ENCODE measurements around the gene MED6. TPM values are rescaled to one million over a fixed set of nuclear protein-coding genes. Genes with fewer than 3 reads are reported as not detected.

Gene MED6
- total RNA-seq, 1 donor from 2014 or later: 31.2 TPM

- no peaks in the 10 kb centered on the region for H3K4me1 ChIP-seq
- H3K4me3 ChIP-seq: no peak overlapping the region
- intact Hi-C loops (cut with DNase I): no loop called here
- TF ChIP-seq, protein P1, sequence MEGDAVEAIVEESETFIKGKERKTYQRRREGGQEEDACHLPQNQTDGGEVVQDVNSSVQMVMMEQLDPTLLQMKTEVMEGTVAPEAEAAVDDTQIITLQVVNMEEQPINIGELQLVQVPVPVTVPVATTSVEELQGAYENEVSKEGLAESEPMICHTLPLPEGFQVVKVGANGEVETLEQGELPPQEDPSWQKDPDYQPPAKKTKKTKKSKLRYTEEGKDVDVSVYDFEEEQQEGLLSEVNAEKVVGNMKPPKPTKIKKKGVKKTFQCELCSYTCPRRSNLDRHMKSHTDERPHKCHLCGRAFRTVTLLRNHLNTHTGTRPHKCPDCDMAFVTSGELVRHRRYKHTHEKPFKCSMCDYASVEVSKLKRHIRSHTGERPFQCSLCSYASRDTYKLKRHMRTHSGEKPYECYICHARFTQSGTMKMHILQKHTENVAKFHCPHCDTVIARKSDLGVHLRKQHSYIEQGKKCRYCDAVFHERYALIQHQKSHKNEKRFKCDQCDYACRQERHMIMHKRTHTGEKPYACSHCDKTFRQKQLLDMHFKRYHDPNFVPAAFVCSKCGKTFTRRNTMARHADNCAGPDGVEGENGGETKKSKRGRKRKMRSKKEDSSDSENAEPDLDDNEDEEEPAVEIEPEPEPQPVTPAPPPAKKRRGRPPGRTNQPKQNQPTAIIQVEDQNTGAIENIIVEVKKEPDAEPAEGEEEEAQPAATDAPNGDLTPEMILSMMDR (IDR thresholded peaks at IDR 0.05): no peak
- H3K9me3 ChIP-seq: no peaks in the 10 kb centered on the region
- no peaks in the 10 kb centered on the region for H3K27me3 ChIP-seq
- no peaks in the 10 kb centered on the region for H3K36me3 ChIP-seq
- DNase-seq (no peak), ATAC-seq (no peak)
- H3K27ac ChIP-seq: no peak overlapping the region
Measured at GRCh38 chr14:70618314-70618713, 17.9 kb upstream of the MED6 start.

DNA sequence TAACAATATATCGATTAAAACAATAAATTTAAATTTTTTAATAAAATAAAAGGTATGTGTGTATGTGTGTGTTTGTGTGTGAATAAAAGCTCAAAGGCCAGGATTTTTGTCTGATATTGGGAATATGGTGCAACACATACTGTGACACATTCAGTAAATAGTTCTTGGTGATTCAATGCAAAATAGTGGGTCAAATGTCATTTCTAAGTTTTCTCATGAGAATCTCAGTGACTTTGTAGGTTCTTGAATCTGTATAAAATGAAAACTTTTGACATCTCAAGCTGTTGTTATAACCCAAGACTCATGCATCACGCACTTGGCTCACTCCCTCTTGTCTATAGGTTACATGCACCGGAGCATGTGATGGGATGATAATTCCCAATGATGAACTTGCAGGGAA is 16.2 kb upstream of the MED6 start:
- no peaks in the 10 kb centered on the region for H3K9me3 ChIP-seq
- no peaks in the 10 kb centered on the region for H3K4me1 ChIP-seq
- H3K27me3 ChIP-seq: no peaks in the 10 kb centered on the region
- intact Hi-C loops (cut with DNase I): no loop called here
- H3K4me3 ChIP-seq: no peak overlapping the region
- no peak for ATAC-seq
- H3K27ac ChIP-seq: no peak overlapping the region
- TF ChIP-seq, protein P1 (IDR thresholded peaks at IDR 0.05): no peak
- no peak for DNase-seq
- H3K36me3 ChIP-seq: no peaks in the 10 kb centered on the region

- Histone ChIP-seq H3K27ac (no peak overlapping the region), H3K9me3 (no peaks in the 10 kb centered on the region), H3K27me3 (peaks cover 6% of the 10 kb centered on the region), H3K36me3 (no peaks in the 10 kb centered on the region), H3K4me3 (no peak overlapping the region), H3K4me1 (no peaks in the 10 kb centered on the region)
- no peak for DNase-seq
- ATAC-seq: no peak
- TF ChIP-seq, protein P1 (IDR thresholded peaks at IDR 0.05): no peak
- intact Hi-C loops (cut with DNase I): no loop called here
Measured at GRCh38 chr14:70611216-70611615, 10.8 kb upstream of the MED6 start.

GRCh38 chr14:70602254-70602653 is 1.8 kb upstream of the MED6 start:
- Histone ChIP-seq H3K4me3 (no peak overlapping the region), H3K4me1 (peaks cover 16% of the 10 kb centered on the region), H3K9me3 (no peaks in the 10 kb centered on the region), H3K27me3 (peaks cover 6% of the 10 kb centered on the region), H3K27ac (no peak overlapping the region), H3K36me3 (no peaks in the 10 kb centered on the region)
- no peak for DNase-seq
- intact Hi-C loops (cut with DNase I): no loop called here
- TF ChIP-seq, protein P1 (IDR thresholded peaks at IDR 0.05): no peak
- ATAC-seq: no peak

- Histone ChIP-seq H3K27me3 (peaks cover 6% of the 10 kb centered on the region), H3K36me3 (peaks cover 5% of the 10 kb centered on the region), H3K9me3 (no peaks in the 10 kb centered on the region), H3K27ac (peak overlapping the region; percentile 45), H3K4me1 (peaks cover 16% of the 10 kb centered on the region), H3K4me3 (peak overlapping the region; percentile 81)
- intact Hi-C loops (cut with DNase I): no loop called here
- DNase-seq (no peak), ATAC-seq (peak; percentile 19)
- TF ChIP-seq, protein P1 (IDR thresholded peaks at IDR 0.05): no peak
Measured at GRCh38 chr14:70601162-70601561, 707 bp upstream of the MED6 start.

DNA sequence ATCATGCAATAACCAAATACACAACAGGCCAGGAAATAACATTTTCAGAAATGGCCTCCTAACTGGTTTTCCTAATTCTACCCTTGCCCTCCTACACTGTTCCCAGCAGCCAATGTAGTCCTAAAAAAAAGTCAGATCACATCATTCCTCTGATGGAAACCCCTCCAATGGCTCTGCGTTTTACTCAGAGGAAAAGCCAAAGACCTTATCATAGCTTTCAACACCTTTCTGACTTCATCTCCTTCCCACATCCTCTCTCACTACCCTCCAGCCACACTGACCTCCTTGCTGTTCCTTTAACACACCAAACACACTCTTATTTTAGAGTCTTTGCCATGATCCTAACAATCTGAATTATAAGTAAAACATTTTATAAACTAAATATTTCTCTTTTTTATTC is 1.1 kb downstream of the MED6 start:
- intact Hi-C loops (cut with DNase I): no loop called here
- TF ChIP-seq, protein P1 (IDR thresholded peaks at IDR 0.05): no peak
- ATAC-seq (no peak), DNase-seq (no peak)
- Histone ChIP-seq H3K27ac (no peak overlapping the region), H3K4me3 (peak overlapping the region; percentile 81), H3K4me1 (peaks cover 16% of the 10 kb centered on the region), H3K36me3 (peaks cover 23% of the 10 kb centered on the region), H3K27me3 (no peaks in the 10 kb centered on the region), H3K9me3 (no peaks in the 10 kb centered on the region)
